ENCODE results near the gene ANKRD17. TPM values are rescaled to one million over a fixed set of nuclear protein-coding genes. Genes with fewer than 3 reads are reported as not detected.

The ANKRD17 gene
- total and polyA plus RNA-seq, 9 of the 15 experiments (the other 6 are each of a cell fraction or from before 2014, with no cell fraction given): 25.5 to 86.9 (median 52.2) TPM

- no peak for TF ChIP-seq ZHX1 (conservative IDR thresholded peaks at IDR 0.05; ENCODE audit: low read length)
- TF ChIP-seq ZBTB49 (CRISPR knock-in tag; IDR thresholded peaks at IDR 0.05; ENCODE audit: borderline replicate concordance): no peak
- TF ChIP-seq PURB (CRISPR knock-in tag; IDR thresholded peaks at IDR 0.05; ENCODE audit: low read depth): no peak
- TF ChIP-seq SREBF2 (CRISPR knock-in tag; IDR thresholded peaks at IDR 0.05): no peak
- TF ChIP-seq HBP1 (CRISPR knock-in tag; IDR thresholded peaks at IDR 0.05): no peak
- no peak for TF ChIP-seq YBX1 (IDR thresholded peaks at IDR 0.05)
- no peak for TF ChIP-seq FOXJ3 (CRISPR knock-in tag; IDR thresholded peaks at IDR 0.05)
- no peak for TF ChIP-seq PREB (CRISPR knock-in tag; IDR thresholded peaks at IDR 0.05)
- peak; percentile 97 for TF ChIP-seq POLR2A (conservative IDR thresholded peaks at IDR 0.05)
- TF ChIP-seq TAF7 (tag; IDR thresholded peaks at IDR 0.05): peak; percentile 78
- no peak for TF ChIP-seq CBX2 (IDR thresholded peaks at IDR 0.05; ENCODE audit: insufficient read depth, low read length, poor library complexity, severe bottlenecking)
- TF ChIP-seq RFX5 (IDR thresholded peaks at IDR 0.05; ENCODE audit: low read depth, low read length): no peak
- TF ChIP-seq ARNT (IDR thresholded peaks at IDR 0.05): peak; percentile 19 to 66; a peak in 1 of 4 replicates
- TF ChIP-seq HOMEZ (CRISPR knock-in tag; IDR thresholded peaks at IDR 0.05): no peak
- TF ChIP-seq MTF1 (CRISPR knock-in tag; IDR thresholded peaks at IDR 0.05; ENCODE audit: borderline replicate concordance): no peak
- peak; percentile 92 for TF ChIP-seq FOXM1 (IDR thresholded peaks at IDR 0.05; ENCODE audit: low read depth)
- no peak for TF ChIP-seq FOXM1 (CRISPR knock-in tag; IDR thresholded peaks at IDR 0.05; ENCODE audit: low read depth)
- TF ChIP-seq ZNF584 (CRISPR knock-in tag; IDR thresholded peaks at IDR 0.05; ENCODE audit: low read depth): no peak
- TF ChIP-seq ZNF224 (CRISPR knock-in tag; IDR thresholded peaks at IDR 0.05): no peak
Observed at GRCh38 chr4:73222466-73223257, 35.9 kb downstream of the ANKRD17 start (continued).
